ENCODE data around the gene TM4SF20.

Gene TM4SF20

GRCh38 chr2:227402959-227403358 is 23.9 kb upstream of the TM4SF20 start:
- Histone ChIP-seq H3K23ac (ENCODE audit: low read depth, low read length, poor library complexity) (no peak overlapping the region), H2AK5ac (ENCODE audit: low read depth, low read length) (no peak overlapping the region), H2BK5ac (ENCODE audit: low read length) (no peak overlapping the region), H3K9me3 (replicated peaks in 1 of 2; ENCODE audit: control insufficient read depth in 2 of 2, insufficient read depth in 1 of 2, low read depth in 1 of 2, low read length in 2 of 2) (no peaks in the 10 kb centered on the region), H3K36me3 (replicated peaks in 1 of 2; ENCODE audit: control insufficient read depth in 2 of 2, insufficient read depth in 2 of 2, low read length in 2 of 2) (no peaks in the 10 kb centered on the region), H3K4me2 (ENCODE audit: insufficient read depth, low read length, poor library complexity, severe bottlenecking) (no peak overlapping the region), H3K14ac (ENCODE audit: low read length) (no peak overlapping the region), H4K91ac (ENCODE audit: low read depth, low read length, poor library complexity) (no peak overlapping the region), H2AFZ (ENCODE audit: low read length) (no peak overlapping the region), H3K27me3 (ENCODE audit: control insufficient read depth in 3 of 3, insufficient read depth in 3 of 3, low read depth in 1 of 3, low read length in 3 of 3) (no peaks in the 10 kb centered on the region), H3K9ac (ENCODE audit: low read depth, low read length, poor library complexity) (no peak overlapping the region), H2BK15ac (ENCODE audit: low read length) (no peak overlapping the region), H2BK12ac (ENCODE audit: low read length) (no peak overlapping the region), H3K4me3 (ENCODE audit: low read length in 2 of 2) (no peak overlapping the region), H2BK120ac (ENCODE audit: low read depth, low read length) (no peak overlapping the region), H3K27ac (replicated peaks; ENCODE audit: low read length) (no peak overlapping the region), H3K79me1 (ENCODE audit: low read depth, low read length) (no peaks in the 10 kb centered on the region), H3K4ac (ENCODE audit: low read length) (no peak overlapping the region), H3K18ac (ENCODE audit: low read length) (no peak overlapping the region), H3K4me1 (ENCODE audit: control insufficient read depth in 2 of 2, insufficient read depth in 1 of 2, low read depth in 1 of 2, low read length in 2 of 2) (peaks cover 3 to 7% of the 10 kb centered on the region in 2 donors), H4K8ac (ENCODE audit: low read depth, low read length) (no peak overlapping the region)
- WGBS, 2 donors (ENCODE audit: extremely low coverage in 2 of 2, insufficient read length in 2 of 2, insufficient replicate concordance in 1 of 2), result no CpG with 5 or more reads among the region's 4 CpGs
- DNase-seq (ENCODE audit: low spot score), result no peak

- no peak overlapping the region for H2BK15ac ChIP-seq (ENCODE audit: low read length)
- H4K8ac ChIP-seq (ENCODE audit: low read depth, low read length), result no peak overlapping the region
- no peak overlapping the region for H2BK120ac ChIP-seq (ENCODE audit: low read depth, low read length)
- no peak overlapping the region for H2BK5ac ChIP-seq (ENCODE audit: low read length)
- no peak overlapping the region for H3K4me2 ChIP-seq (ENCODE audit: insufficient read depth, low read length, poor library complexity, severe bottlenecking)
- H3K27ac ChIP-seq (replicated peaks; ENCODE audit: low read length), result no peak overlapping the region
- H2BK12ac ChIP-seq (ENCODE audit: low read length), result no peak overlapping the region
- no peak overlapping the region for H3K14ac ChIP-seq (ENCODE audit: low read length)
- no peak for DNase-seq (ENCODE audit: low spot score)
- no peak overlapping the region for H3K4me3 ChIP-seq (ENCODE audit: low read length in 2 of 2)
- H4K91ac ChIP-seq (ENCODE audit: low read depth, low read length, poor library complexity), result no peak overlapping the region
- no peaks in the 10 kb centered on the region for H3K36me3 ChIP-seq (replicated peaks in 1 of 2; ENCODE audit: control insufficient read depth in 2 of 2, insufficient read depth in 2 of 2, low read length in 2 of 2)
- H3K27me3 ChIP-seq (ENCODE audit: control insufficient read depth in 3 of 3, insufficient read depth in 3 of 3, low read depth in 1 of 3, low read length in 3 of 3), result peaks cover 0 to 1% (median 0%) of the 10 kb centered on the region in 3 experiments
- no peaks in the 10 kb centered on the region for H3K9me3 ChIP-seq (replicated peaks in 1 of 2; ENCODE audit: control insufficient read depth in 2 of 2, insufficient read depth in 1 of 2, low read depth in 1 of 2, low read length in 2 of 2)
- no peak overlapping the region for H3K4ac ChIP-seq (ENCODE audit: low read length)
- no peak overlapping the region for H2AFZ ChIP-seq (ENCODE audit: low read length)
- no peaks in the 10 kb centered on the region for H3K79me1 ChIP-seq (ENCODE audit: low read depth, low read length)
- H3K23ac ChIP-seq (ENCODE audit: low read depth, low read length, poor library complexity), result no peak overlapping the region
- H2AK5ac ChIP-seq (ENCODE audit: low read depth, low read length), result no peak overlapping the region
- peaks cover 2 to 7% of the 10 kb centered on the region in 2 donors for H3K4me1 ChIP-seq (ENCODE audit: control insufficient read depth in 2 of 2, insufficient read depth in 1 of 2, low read depth in 1 of 2, low read length in 2 of 2)
- no peak overlapping the region for H3K9ac ChIP-seq (ENCODE audit: low read depth, low read length, poor library complexity)
- no peak overlapping the region for H3K18ac ChIP-seq (ENCODE audit: low read length)
These were observed 23.2 kb upstream of the TM4SF20 start for GRCh38 chr2:227402321-227402720.

DNA sequence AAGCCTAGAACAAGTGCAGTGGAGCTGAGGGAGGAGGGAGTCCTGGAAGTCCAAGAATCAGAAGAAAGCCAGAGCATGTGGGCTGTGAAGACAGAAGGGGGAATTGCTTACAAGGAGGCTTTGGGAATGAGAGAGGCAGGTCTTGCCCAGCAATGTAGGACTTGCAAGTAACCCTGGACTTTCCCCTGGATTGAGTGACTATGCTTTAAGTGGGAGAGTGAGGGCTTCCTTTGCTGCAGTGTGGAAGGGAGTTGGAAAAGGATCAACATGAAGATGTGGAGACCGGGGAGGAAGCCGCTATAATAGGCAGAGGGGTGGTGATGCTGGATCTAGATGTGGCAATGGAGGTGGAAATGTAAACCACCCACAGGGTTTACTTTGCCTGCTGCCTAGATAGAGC is 22.4 kb upstream of the TM4SF20 start:
- Histone ChIP-seq H3K27ac (replicated peaks; ENCODE audit: low read length) (no peak overlapping the region), H3K4me3 (ENCODE audit: low read length in 2 of 2) (no peak overlapping the region), H3K27me3 (ENCODE audit: control insufficient read depth in 3 of 3, insufficient read depth in 3 of 3, low read depth in 1 of 3, low read length in 3 of 3) (peaks cover 0 to 1% (median 0%) of the 10 kb centered on the region in 3 experiments), H2BK12ac (ENCODE audit: low read length) (no peak overlapping the region), H4K8ac (ENCODE audit: low read depth, low read length) (no peak overlapping the region), H3K9ac (ENCODE audit: low read depth, low read length, poor library complexity) (no peak overlapping the region), H3K18ac (ENCODE audit: low read length) (no peak overlapping the region), H3K79me1 (ENCODE audit: low read depth, low read length) (no peaks in the 10 kb centered on the region), H2AK5ac (ENCODE audit: low read depth, low read length) (no peak overlapping the region), H2BK120ac (ENCODE audit: low read depth, low read length) (no peak overlapping the region), H3K4me1 (ENCODE audit: control insufficient read depth in 2 of 2, insufficient read depth in 1 of 2, low read depth in 1 of 2, low read length in 2 of 2) (peaks cover under 1 to 4% of the 10 kb centered on the region in 2 donors), H4K91ac (ENCODE audit: low read depth, low read length, poor library complexity) (no peak overlapping the region), H3K9me3 (replicated peaks in 1 of 2; ENCODE audit: control insufficient read depth in 2 of 2, insufficient read depth in 1 of 2, low read depth in 1 of 2, low read length in 2 of 2) (no peaks in the 10 kb centered on the region), H3K23ac (ENCODE audit: low read depth, low read length, poor library complexity) (no peak overlapping the region), H2BK5ac (ENCODE audit: low read length) (no peak overlapping the region), H3K4ac (ENCODE audit: low read length) (no peak overlapping the region), H3K36me3 (replicated peaks in 1 of 2; ENCODE audit: control insufficient read depth in 2 of 2, insufficient read depth in 2 of 2, low read length in 2 of 2) (no peaks in the 10 kb centered on the region), H2AFZ (ENCODE audit: low read length) (no peak overlapping the region), H2BK15ac (ENCODE audit: low read length) (no peak overlapping the region), H3K4me2 (ENCODE audit: insufficient read depth, low read length, poor library complexity, severe bottlenecking) (no peak overlapping the region), H3K14ac (ENCODE audit: low read length) (no peak overlapping the region)
- WGBS, 2 donors (ENCODE audit: extremely low coverage in 2 of 2, insufficient read length in 2 of 2, insufficient replicate concordance in 1 of 2), result no CpG with 5 or more reads among the region's 2 CpGs
- no peak for DNase-seq (ENCODE audit: low spot score)

GRCh38 chr2:227398684-227399670 is 19.9 kb upstream of the TM4SF20 start:
- Histone ChIP-seq H3K23ac (ENCODE audit: low read depth, low read length, poor library complexity) (no peak overlapping the region), H2BK5ac (ENCODE audit: low read length) (no peak overlapping the region), H2BK12ac (ENCODE audit: low read length) (no peak overlapping the region), H3K9me3 (replicated peaks in 1 of 2; ENCODE audit: control insufficient read depth in 2 of 2, insufficient read depth in 1 of 2, low read depth in 1 of 2, low read length in 2 of 2) (no peaks in the 10 kb centered on the region), H3K4ac (ENCODE audit: low read length) (no peak overlapping the region), H3K4me1 (ENCODE audit: control insufficient read depth in 2 of 2, insufficient read depth in 1 of 2, low read depth in 1 of 2, low read length in 2 of 2) (no peaks in the 10 kb centered on the region), H3K14ac (ENCODE audit: low read length) (no peak overlapping the region), H2BK120ac (ENCODE audit: low read depth, low read length) (no peak overlapping the region), H3K27me3 (ENCODE audit: control insufficient read depth in 3 of 3, insufficient read depth in 3 of 3, low read depth in 1 of 3, low read length in 3 of 3) (peaks cover 0 to 1% (median 0%) of the 10 kb centered on the region in 3 experiments), H3K18ac (ENCODE audit: low read length) (no peak overlapping the region), H3K9ac (ENCODE audit: low read depth, low read length, poor library complexity) (no peak overlapping the region), H3K36me3 (replicated peaks in 1 of 2; ENCODE audit: control insufficient read depth in 2 of 2, insufficient read depth in 2 of 2, low read length in 2 of 2) (no peaks in the 10 kb centered on the region), H2AFZ (ENCODE audit: low read length) (no peak overlapping the region), H2AK5ac (ENCODE audit: low read depth, low read length) (no peak overlapping the region), H3K4me3 (ENCODE audit: low read length in 2 of 2) (no peak overlapping the region), H3K4me2 (ENCODE audit: insufficient read depth, low read length, poor library complexity, severe bottlenecking) (no peak overlapping the region), H4K91ac (ENCODE audit: low read depth, low read length, poor library complexity) (no peak overlapping the region), H3K27ac (replicated peaks; ENCODE audit: low read length) (no peak overlapping the region), H3K79me1 (ENCODE audit: low read depth, low read length) (no peaks in the 10 kb centered on the region), H2BK15ac (ENCODE audit: low read length) (no peak overlapping the region), H4K8ac (ENCODE audit: low read depth, low read length) (no peak overlapping the region)
- no peak for DNase-seq (ENCODE audit: low spot score)
- no CpG with 5 or more reads among the region's 4 CpGs for WGBS, 2 donors (ENCODE audit: extremely low coverage in 2 of 2, insufficient read length in 2 of 2, insufficient replicate concordance in 1 of 2)

Data from neuronal stem cell (in vitro differentiated cells).